HepG2 (cell line): ENCODE results near the gene TMEM167A. TPM values are rescaled to one million over a fixed set of nuclear protein-coding genes. Genes with fewer than 3 reads are reported as not detected.

Source experiments
- ATAC-seq: fragments of 200-7000 bp; cut with Tn5 transposase; 3 replicates; pipeline ENCODE4 v1.9.1; 2020; ENCODE audit warnings: mild to moderate bottlenecking, moderate library complexity
- BruUV-seq: library from RNA; stranded (reverse); fragments of 400-500 nt; replicated peaks from 2 replicates; lab custom pipeline; 2021; lab: Mats Ljungman, UMichigan
- CTCF ChIA-PET: fragments of 300-600 bp; formaldehyde crosslinking; extraction: SDS; loops from one replicate; lab custom pipeline; 2021; ENCODE audit warnings: low total read pairs, inconsistent platforms, low intra/inter-chr PET ratio; lab: Yijun Ruan, JAX
- POLR2A ChIA-PET: fragments of 350-600 bp; sonication (Branson Sonifier 250); formaldehyde crosslinking; loops from one replicate; lab custom pipeline; 2020; ENCODE audit warnings: antibody characterized with exemption, inconsistent platforms; lab: Yijun Ruan, JAX
- DNase-seq: peaks from one replicate; pipeline ENCODE4 v3.0.0-alpha.2; 2015; ENCODE audit warnings: low spot score
- FAIRE-seq: peaks from 3 replicates; lab custom pipeline; 2011; peaks lifted over from hg19 to GRCh38; lab: Jason Lieb, UNC
- H2AFZ ChIP-seq: one replicate; pipeline ENCODE4 v1.6.1; 2011; ENCODE audit warnings: low read length, inconsistent platforms
- H3K27ac ChIP-seq: fragments of 300-600 bp; 3 replicates; pipeline ENCODE4 v1.8.0; 2011; ENCODE audit warnings: mixed run types, mild to moderate bottlenecking, mixed read lengths, low read length, inconsistent platforms; ENCODE audit not compliant: insufficient read depth; ENCODE audit errors: extremely low read length
- H3K27me3 ChIP-seq, 2 experiments: fragments of 200-600 bp in 1 of 2; 2 replicates in 1 of 2; 3 replicates in 1 of 2; pipeline versions ENCODE4 v1.6.0 to v1.8.0; 2011; ENCODE audit warnings: low read length in 2 of 2, mild to moderate bottlenecking in 2 of 2, moderate library complexity in 2 of 2, inconsistent platforms in 1 of 2; ENCODE audit not compliant: insufficient read depth in 2 of 2, control insufficient read depth in 1 of 2
- H3K36me3 ChIP-seq, 2 experiments: fragments of 200-600 bp in 1 of 2; replicated peaks in 1 of 2; 2 replicates in 1 of 2; 3 replicates in 1 of 2; pipeline versions ENCODE4 v1.5.1 to v1.8.0; 2011; ENCODE audit warnings: low read length in 2 of 2, inconsistent platforms in 1 of 2; ENCODE audit not compliant: insufficient read depth in 2 of 2, control insufficient read depth in 1 of 2
- H3K4me1 ChIP-seq: 2 replicates; pipeline ENCODE4 v1.5.1; 2012; ENCODE audit warnings: low read length, inconsistent platforms; ENCODE audit not compliant: insufficient read depth
- H3K4me2 ChIP-seq: 2 replicates; pipeline ENCODE4 v1.6.0; 2011; ENCODE audit warnings: low read depth, low read length, inconsistent platforms
- H3K4me3 ChIP-seq, 3 experiments: fragments of 200-600 bp in 1 of 3; sonication (generic), shearing (Covaris generic) in 1 of 3; replicated peaks in 1 of 3; 2 replicates each; pipeline ENCODE4 v1.5.1; 2011 to 2016; ENCODE audit warnings: low read length in 3 of 3, inconsistent platforms in 2 of 3, low read depth in 2 of 3, mild to moderate bottlenecking in 2 of 3, control low read depth in 1 of 3, mixed read lengths in 1 of 3; ENCODE audit not compliant: insufficient read depth in 1 of 3
- H3K79me2 ChIP-seq: one replicate; pipeline ENCODE4 v1.6.1; 2011; ENCODE audit warnings: low read length, inconsistent platforms; ENCODE audit not compliant: insufficient read depth
- H3K9ac ChIP-seq: 2 replicates; pipeline ENCODE4 v1.6.0; 2011; ENCODE audit warnings: mild to moderate bottlenecking, low read depth, low read length, inconsistent platforms; ENCODE audit not compliant: insufficient read depth
- H3K9me3 ChIP-seq: 2 replicates; pipeline ENCODE4 v1.5.1; 2012; ENCODE audit warnings: mild to moderate bottlenecking, low read length
- H4K20me1 ChIP-seq: 2 replicates; pipeline ENCODE4 v1.6.0; 2011; ENCODE audit warnings: inconsistent platforms, mild to moderate bottlenecking, low read length, moderate library complexity; ENCODE audit not compliant: insufficient read depth
- DPF2 ChIP-seq: sonication (generic); formaldehyde crosslinking; IDR thresholded peaks from 2 replicates; pipeline ENCODE4 v1.4.0; 2020; ENCODE audit warnings: mild to moderate bottlenecking, low read depth, missing genetic modification reagents, borderline replicate concordance
- GABPA ChIP-seq, 2 experiments: IDR thresholded peaks; 2 replicates each; pipeline ENCODE4 v1.6.1; 2011 to 2016; ENCODE audit warnings: low read depth in 2 of 2, low read length in 1 of 2, missing biosample characterization in 1 of 2, missing genetic modification characterization in 1 of 2
- GPN1 ChIP-seq: sonication (generic); formaldehyde crosslinking; IDR thresholded peaks from 2 replicates; pipeline ENCODE4 v1.5.1; 2020; ENCODE audit warnings: missing genetic modification reagents, borderline replicate concordance
- MTF2 ChIP-seq: sonication (generic); formaldehyde crosslinking; IDR thresholded peaks from 2 replicates; pipeline ENCODE4 v1.5.0; 2020; ENCODE audit warnings: missing genetic modification reagents, borderline replicate concordance
- MYPOP ChIP-seq: sonication (generic); formaldehyde crosslinking; IDR thresholded peaks from 2 replicates; pipeline ENCODE4 v1.8.1; 2023; ENCODE audit warnings: mild to moderate bottlenecking, moderate library complexity, missing genetic modification reagents
- ZC3H4 ChIP-seq: sonication (generic); formaldehyde crosslinking; IDR thresholded peaks from 2 replicates; pipeline ENCODE4 v1.4.0; 2020; ENCODE audit warnings: missing genetic modification reagents, borderline replicate concordance
- ZNF180 ChIP-seq: sonication (generic); formaldehyde crosslinking; IDR thresholded peaks from 2 replicates; pipeline ENCODE4 v1.4.0; 2020; ENCODE audit warnings: low read depth, missing genetic modification reagents, borderline replicate concordance
- ZNF232 ChIP-seq: sonication (generic); formaldehyde crosslinking; IDR thresholded peaks from 2 replicates; pipeline ENCODE4 v1.4.0; 2020; ENCODE audit warnings: missing genetic modification reagents, borderline replicate concordance
- ZNF577 ChIP-seq: sonication (generic); formaldehyde crosslinking; IDR thresholded peaks from 2 replicates; pipeline ENCODE4 v1.4.0; 2020; ENCODE audit warnings: mild to moderate bottlenecking, low read depth, missing genetic modification reagents, borderline replicate concordance
- WGBS: methylation state at CpG from one replicate; pipeline ENCODE4 v1.1.6; 2017; ENCODE audit warnings: low lambda C conversion rate; 5-methylcytosine and 5-hydroxymethylcytosine counted together
- in situ Hi-C: cut with HindIII; loops from 2 replicates; pipeline ENCODE4 v1.10.0; 2017; ENCODE audit warnings: low pct_unique_long_range_greater_than_20kb; ENCODE audit not compliant: extremely low pct_ligation_motif_present
- intact Hi-C: fragments of 100-400 bp; cut with micrococcal nuclease; formaldehyde crosslinking; loops from one replicate; pipeline ENCODE4 v1.10.0; 2022; ENCODE audit not compliant: unreplicated experiment
- polyA plus RNA-seq, 8 experiments: library from polyadenylated mRNA; depleted of rRNA in 3 of 8; stranded (reverse) in 7 of 8; unstranded in 1 of 8; fragments of >200 nt; fragmentation: Illumina TruSeq in 4 of 8; extraction: Trizol in 4 of 8; gene quantifications; 2 replicates each; pipeline versions ENCODE4 v1.2.1 to v1.2.3, GENCODE V29; 2011 to 2016; ENCODE audit warnings: low read depth in 4 of 8, missing spikeins in 1 of 8, mixed read lengths in 1 of 8; ENCODE audit not compliant: insufficient read depth in 1 of 8
- small RNA-seq, 3 experiments: library from RNA; depleted of rRNA; stranded (forward); fragments of <200 nt; gene quantifications; one replicate each; pipeline ENCODE3, GENCODE V24; 2012; ENCODE audit warnings: low read depth in 2 of 3, low replicate concordance in 1 of 3; ENCODE audit not compliant: insufficient read length in 3 of 3, insufficient read depth in 2 of 3
- total RNA-seq, 5 experiments: library from RNA; depleted of rRNA; stranded (reverse); fragments of >200 nt; fragmentation: Illumina TruSeq; extraction: Trizol; gene quantifications; 2 replicates each; pipeline ENCODE4 v1.2.3, GENCODE V29; 2016; ENCODE audit warnings: low read depth in 1 of 5

TMEM167A gene
- total and polyA plus RNA-seq, 2 of the 13 experiments (the other 11 are each of a cell fraction or from before 2014, with no cell fraction given), result 47.0 to 78.7 TPM

- H3K4me3 ChIP-seq, result no peak overlapping the region
- CTCF ChIA-PET, result no interaction called here
These were observed 73.4 kb downstream of the TMEM167A start for GRCh38 chr5:83003791-83004190.

More at GRCh38 chr5:83003791-83004190, 73.4 kb downstream of the TMEM167A start:
- FAIRE-seq, result no peak
- no TSS peak for BruUV-seq
- Histone ChIP-seq H3K27ac (no peak overlapping the region), H2AFZ (no peak overlapping the region), H3K27me3 (peaks cover 0 to 11% of the 10 kb centered on the region in 2 experiments; a peak in 4 of 5 replicates), H3K36me3 (no peaks in the 10 kb centered on the region), H3K4me2 (no peak overlapping the region), H3K79me2 (no peaks in the 10 kb centered on the region), H3K9me3 (no peaks in the 10 kb centered on the region), H4K20me1 (no peaks in the 10 kb centered on the region), H3K4me1 (0 out of 2 replicates have a peak, but pooled peaks cover 6% of the 10 kb centered on the region), H3K9ac (no peak overlapping the region)
- 19% methylated on average over 2 of the region's 2 CpGs for WGBS
- TF ChIP-seq DPF2 (CRISPR knock-in tag) (no peak), GABPA (IDR thresholded peaks at IDR 0.05; ENCODE audit: low read depth, low read length) (no peak), GABPA (CRISPR knock-in tag; IDR thresholded peaks at IDR 0.05; ENCODE audit: low read depth) (no peak), ZNF577 (no peak), ZNF180 (CRISPR knock-in tag) (no peak), ZNF232 (CRISPR knock-in tag) (no peak), MTF2 (CRISPR knock-in tag) (no peak), GPN1 (CRISPR knock-in tag) (no peak), ZC3H4 (no peak), MYPOP (no peak)
- in situ Hi-C loops (no loop called here), intact Hi-C loops (no loop called here)
- POLR2A ChIA-PET, result no interaction called here
- no peak for DNase-seq
- no peak for ATAC-seq

Small RNA genes within 50 kb of the gene (small RNA-seq; reads per million reads assigned to genes)
- 69.5 to 8,088 (median 91.1) reads per million in 3 experiments for gene SCARNA18

Other genes with a start within 250 kb of the TMEM167A start
- gene XRCC4, start 153 bp upstream of the TMEM167A start, total RNA-seq (2016; rRNA removed; fragmentation: Illumina TruSeq; extraction: Trizol), result 12.6 and 21.8 TPM in 2 replicates
- 2.0 and 2.8 TPM in 2 replicates for gene XRCC4, start 153 bp upstream of the TMEM167A start, polyA plus RNA-seq (2011; rRNA removed)